PC-3 (cell line): ENCODE results near the gene ATP5F1A.

Source experiments
- EZH2 ChIP-seq: fragments of 300-600 bp; sonication (generic); IDR thresholded peaks from one replicate; pipeline ENCODE4 v1.6.1; 2017; ENCODE audit warnings: antibody characterized with exemption, mild to moderate bottlenecking, low read length; ENCODE audit not compliant: unreplicated experiment
- EZH2phosphoT487 ChIP-seq: fragments of 300-600 bp; sonication (generic); IDR thresholded peaks from 2 replicates; pipeline ENCODE4 v1.6.1; 2018; ENCODE audit warnings: mild to moderate bottlenecking, antibody characterized with exemption, low read length, borderline replicate concordance
- TF ChIP-seq, protein P1 (sequence below): fragments of 300-600 bp; sonication (generic); conservative IDR thresholded peaks from 2 replicates; pipeline ENCODE4 v1.5.1; 2017; ENCODE audit warnings: antibody characterized with exemption, low read depth, mild to moderate bottlenecking, low read length

GRCh38 chr18:46097431-46097800 lies 680 bp downstream of the ATP5F1A start:
- TF ChIP-seq, protein P1, sequence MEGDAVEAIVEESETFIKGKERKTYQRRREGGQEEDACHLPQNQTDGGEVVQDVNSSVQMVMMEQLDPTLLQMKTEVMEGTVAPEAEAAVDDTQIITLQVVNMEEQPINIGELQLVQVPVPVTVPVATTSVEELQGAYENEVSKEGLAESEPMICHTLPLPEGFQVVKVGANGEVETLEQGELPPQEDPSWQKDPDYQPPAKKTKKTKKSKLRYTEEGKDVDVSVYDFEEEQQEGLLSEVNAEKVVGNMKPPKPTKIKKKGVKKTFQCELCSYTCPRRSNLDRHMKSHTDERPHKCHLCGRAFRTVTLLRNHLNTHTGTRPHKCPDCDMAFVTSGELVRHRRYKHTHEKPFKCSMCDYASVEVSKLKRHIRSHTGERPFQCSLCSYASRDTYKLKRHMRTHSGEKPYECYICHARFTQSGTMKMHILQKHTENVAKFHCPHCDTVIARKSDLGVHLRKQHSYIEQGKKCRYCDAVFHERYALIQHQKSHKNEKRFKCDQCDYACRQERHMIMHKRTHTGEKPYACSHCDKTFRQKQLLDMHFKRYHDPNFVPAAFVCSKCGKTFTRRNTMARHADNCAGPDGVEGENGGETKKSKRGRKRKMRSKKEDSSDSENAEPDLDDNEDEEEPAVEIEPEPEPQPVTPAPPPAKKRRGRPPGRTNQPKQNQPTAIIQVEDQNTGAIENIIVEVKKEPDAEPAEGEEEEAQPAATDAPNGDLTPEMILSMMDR, result no peak
- no peak for TF ChIP-seq EZH2
- no peak for TF ChIP-seq EZH2phosphoT487
